HFFc6 (cell line): ENCODE data around the gene CFAP410. TPM values are rescaled to one million over a fixed set of nuclear protein-coding genes. Genes with fewer than 3 reads are reported as not detected.
A peak's percentile ranks its signal among the peaks of the same experiment; 100 is the strongest.

Experiments used
- DNase-seq: peaks from one replicate; pipeline ENCODE4 v3.0.0-alpha.2; 2018
- H3K27ac Mint-ChIP-seq: 2 replicates; pipeline ENCODE4 v1.8.0; 2020; ENCODE audit warnings: mild to moderate bottlenecking, mixed read lengths
- H3K27me3 Mint-ChIP-seq: 2 replicates; pipeline ENCODE4 v1.8.0; 2021; ENCODE audit warnings: mild to moderate bottlenecking, moderate library complexity, mixed read lengths; ENCODE audit not compliant: insufficient read depth
- H3K36me3 Mint-ChIP-seq: 2 replicates; pipeline ENCODE4 v1.8.0; 2021; ENCODE audit warnings: low read depth, mixed read lengths
- H3K4me1 Mint-ChIP-seq: 2 replicates; pipeline ENCODE4 v1.8.0; 2020; ENCODE audit warnings: low read depth, mixed read lengths
- H3K4me3 Mint-ChIP-seq: 2 replicates; pipeline ENCODE4 v1.8.0; 2020; ENCODE audit warnings: mild to moderate bottlenecking, moderate library complexity, mixed read lengths
- H3K9me3 Mint-ChIP-seq: 2 replicates; pipeline ENCODE4 v1.8.0; 2020; ENCODE audit warnings: mild to moderate bottlenecking, mixed read lengths
- total RNA-seq, 6 experiments: library from RNA; stranded (reverse); fragmentation: NEBNext Ultra II Directional; extraction: Animal tissue kit (Norgen Biotek cat#: 25700); gene quantifications; 2 replicates in 1 of 6; 3 replicates in 5 of 6; pipeline ENCODE4 v1.2.3, GENCODE V29; 2021
- TF ChIP-seq, protein P1 (sequence below): fragments of 200-600 bp; sonication (generic); IDR thresholded peaks from 2 replicates; pipeline ENCODE4 v1.5.0; 2021; ENCODE audit warnings: antibody characterized with exemption, mild to moderate bottlenecking

Gene CFAP410
- total RNA-seq, 6 experiments from 2014 or later, result 7.5 to 13.0 (median 9.7) TPM

DNA sequence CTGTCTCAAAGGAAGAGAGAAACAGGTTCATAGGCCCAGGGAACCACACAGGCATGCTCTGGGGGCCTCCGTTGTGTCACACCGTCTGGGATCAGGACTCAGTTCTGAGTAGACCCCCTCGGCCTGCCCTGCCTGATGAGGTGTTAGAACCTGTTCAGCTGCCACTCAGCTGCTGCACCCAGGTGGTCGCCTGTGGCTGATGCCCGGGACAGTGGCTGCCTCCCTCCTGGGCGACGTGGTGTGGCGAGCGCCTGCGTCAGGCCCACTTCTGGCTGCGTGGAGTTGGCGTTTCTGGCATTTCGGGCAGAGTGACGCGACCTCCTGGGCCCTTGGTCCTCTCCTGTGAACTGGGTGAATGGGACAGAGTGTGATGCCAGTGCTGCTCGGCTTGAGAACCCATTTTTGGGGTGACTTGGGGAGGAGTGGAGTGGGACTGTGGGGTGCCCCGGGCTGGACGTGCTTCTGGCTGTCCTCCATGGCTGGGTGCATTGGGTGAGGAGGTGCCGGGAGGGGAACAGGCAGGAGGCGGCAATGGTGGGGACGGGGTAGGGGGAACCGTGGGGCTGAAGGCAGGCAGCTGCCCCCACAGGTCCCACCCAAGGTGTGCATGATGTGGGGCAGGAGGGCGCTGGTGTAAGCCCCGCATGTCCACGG is 10.8 kb downstream of the CFAP410 start:
- Mint-ChIP-seq H3K27me3 (peaks cover 13% of the 10 kb centered on the region), H3K4me1 (peaks cover 4% of the 10 kb centered on the region; the same call in 1 of the 2 replicates), H3K27ac (no peak overlapping the region), H3K4me3 (no peak overlapping the region), H3K9me3 (no peaks in the 10 kb centered on the region), H3K36me3 (no peaks in the 10 kb centered on the region)
- DNase-seq, result no peak
- TF ChIP-seq, protein P1, sequence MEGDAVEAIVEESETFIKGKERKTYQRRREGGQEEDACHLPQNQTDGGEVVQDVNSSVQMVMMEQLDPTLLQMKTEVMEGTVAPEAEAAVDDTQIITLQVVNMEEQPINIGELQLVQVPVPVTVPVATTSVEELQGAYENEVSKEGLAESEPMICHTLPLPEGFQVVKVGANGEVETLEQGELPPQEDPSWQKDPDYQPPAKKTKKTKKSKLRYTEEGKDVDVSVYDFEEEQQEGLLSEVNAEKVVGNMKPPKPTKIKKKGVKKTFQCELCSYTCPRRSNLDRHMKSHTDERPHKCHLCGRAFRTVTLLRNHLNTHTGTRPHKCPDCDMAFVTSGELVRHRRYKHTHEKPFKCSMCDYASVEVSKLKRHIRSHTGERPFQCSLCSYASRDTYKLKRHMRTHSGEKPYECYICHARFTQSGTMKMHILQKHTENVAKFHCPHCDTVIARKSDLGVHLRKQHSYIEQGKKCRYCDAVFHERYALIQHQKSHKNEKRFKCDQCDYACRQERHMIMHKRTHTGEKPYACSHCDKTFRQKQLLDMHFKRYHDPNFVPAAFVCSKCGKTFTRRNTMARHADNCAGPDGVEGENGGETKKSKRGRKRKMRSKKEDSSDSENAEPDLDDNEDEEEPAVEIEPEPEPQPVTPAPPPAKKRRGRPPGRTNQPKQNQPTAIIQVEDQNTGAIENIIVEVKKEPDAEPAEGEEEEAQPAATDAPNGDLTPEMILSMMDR, result no peak

DNA sequence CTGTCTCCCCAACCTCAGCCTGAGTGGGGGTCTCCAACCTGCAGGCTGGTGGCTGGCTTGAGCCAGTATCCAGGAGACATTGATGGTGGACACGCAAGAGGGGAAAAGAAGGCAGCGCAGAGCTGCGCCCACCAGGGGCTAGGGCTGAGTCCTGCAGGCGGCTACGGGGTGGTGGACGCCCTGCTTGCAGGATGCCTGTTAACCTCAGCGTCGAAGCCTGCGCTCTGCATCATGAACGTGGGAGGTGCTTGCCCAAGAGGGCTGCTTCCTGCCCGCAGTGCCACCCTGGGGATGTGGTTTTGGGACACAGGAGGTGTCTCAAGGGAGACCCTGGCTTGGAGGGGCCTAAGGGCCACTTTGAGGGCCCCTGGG is 11.6 kb downstream of the CFAP410 start:
- TF ChIP-seq, protein P1, result no peak
- H3K36me3 Mint-ChIP-seq, result no peaks in the 10 kb centered on the region
- H3K27ac Mint-ChIP-seq, result no peak overlapping the region
- DNase-seq, result no peak
- H3K27me3 Mint-ChIP-seq, result peaks cover 13% of the 10 kb centered on the region
- no peak overlapping the region for H3K4me3 Mint-ChIP-seq
- H3K9me3 Mint-ChIP-seq, result no peaks in the 10 kb centered on the region
- H3K4me1 Mint-ChIP-seq, result peaks cover 4% of the 10 kb centered on the region; the same call in 1 of the 2 replicates

DNA sequence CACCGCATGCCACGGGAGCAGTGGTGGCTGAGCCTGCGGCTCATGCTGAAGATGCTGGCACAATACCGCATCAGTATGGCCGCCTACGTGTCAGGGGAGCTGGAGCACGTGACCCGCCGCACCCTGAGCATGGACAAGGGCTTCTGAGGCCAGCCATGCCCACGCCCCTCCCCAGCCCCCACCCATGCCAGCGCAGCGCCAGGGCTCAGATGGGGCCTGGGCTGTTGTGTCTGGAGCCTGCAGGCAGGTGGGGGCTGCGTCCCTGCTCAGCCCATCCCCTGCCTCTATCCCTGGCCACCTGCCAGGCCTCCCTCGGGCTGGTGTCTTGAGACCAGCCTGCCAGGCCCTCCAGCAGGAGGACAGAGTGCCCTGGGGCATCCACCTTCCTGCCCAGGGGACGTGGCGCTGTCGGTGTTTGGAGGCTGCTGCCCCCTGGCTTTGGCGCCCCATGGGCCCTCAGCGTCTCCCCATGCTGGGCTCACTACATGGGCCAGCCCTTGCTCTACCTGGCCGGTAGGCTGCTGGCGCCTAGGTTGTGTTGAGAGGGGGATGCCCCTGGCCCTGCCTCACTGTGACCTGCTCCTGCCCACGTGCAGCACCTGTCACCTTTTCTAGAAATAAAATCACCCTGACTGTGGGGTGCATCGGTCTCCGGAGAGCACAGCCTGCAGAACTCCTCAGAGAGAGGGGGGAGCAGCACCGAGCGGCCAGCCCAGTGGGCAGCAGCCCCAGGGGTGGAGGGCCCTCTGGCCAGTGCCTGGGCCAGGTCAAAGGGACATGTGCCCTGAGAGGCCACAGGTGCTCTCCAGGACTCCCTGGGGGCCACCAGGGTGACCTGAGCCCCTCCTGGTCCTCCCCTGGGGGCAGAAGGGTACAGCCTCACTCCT is 12.2 kb downstream of the CFAP410 start:
- no peak for DNase-seq
- TF ChIP-seq, protein P1, result peak; percentile 33; the same call in 1 of the 2 replicates
- no peaks in the 10 kb centered on the region for H3K36me3 Mint-ChIP-seq
- H3K4me1 Mint-ChIP-seq, result peaks cover 2% of the 10 kb centered on the region; the same call in 1 of the 2 replicates
- peaks cover 12% of the 10 kb centered on the region for H3K27me3 Mint-ChIP-seq
- no peak overlapping the region for H3K27ac Mint-ChIP-seq
- no peak overlapping the region for H3K4me3 Mint-ChIP-seq
- no peaks in the 10 kb centered on the region for H3K9me3 Mint-ChIP-seq

DNA sequence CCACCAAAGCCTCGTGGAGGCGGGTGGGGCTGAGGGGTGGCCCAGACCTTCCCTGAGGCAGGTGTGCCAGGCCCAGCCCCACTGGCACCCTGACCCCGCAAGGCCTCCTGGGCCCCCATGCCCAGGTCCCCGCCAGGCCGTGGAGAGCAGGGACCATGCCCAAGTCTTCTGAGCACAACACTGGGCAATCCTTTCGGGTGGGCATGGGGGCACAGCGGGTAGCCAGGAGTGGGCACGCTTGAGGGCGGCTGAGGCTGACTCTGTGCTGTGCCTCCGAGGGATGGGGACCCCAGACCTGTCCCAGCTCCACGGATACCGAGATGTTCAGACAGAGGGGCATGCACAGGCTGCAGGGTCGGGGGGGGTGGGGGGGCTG is 12.9 kb downstream of the CFAP410 start:
- Mint-ChIP-seq H3K27ac (no peak overlapping the region), H3K27me3 (peaks cover 11% of the 10 kb centered on the region; the same call in 1 of the 2 replicates), H3K9me3 (no peaks in the 10 kb centered on the region), H3K36me3 (no peaks in the 10 kb centered on the region), H3K4me1 (no peaks in the 10 kb centered on the region), H3K4me3 (no peak overlapping the region)
- DNase-seq, result no peak
- TF ChIP-seq, protein P1, result no peak

DNA sequence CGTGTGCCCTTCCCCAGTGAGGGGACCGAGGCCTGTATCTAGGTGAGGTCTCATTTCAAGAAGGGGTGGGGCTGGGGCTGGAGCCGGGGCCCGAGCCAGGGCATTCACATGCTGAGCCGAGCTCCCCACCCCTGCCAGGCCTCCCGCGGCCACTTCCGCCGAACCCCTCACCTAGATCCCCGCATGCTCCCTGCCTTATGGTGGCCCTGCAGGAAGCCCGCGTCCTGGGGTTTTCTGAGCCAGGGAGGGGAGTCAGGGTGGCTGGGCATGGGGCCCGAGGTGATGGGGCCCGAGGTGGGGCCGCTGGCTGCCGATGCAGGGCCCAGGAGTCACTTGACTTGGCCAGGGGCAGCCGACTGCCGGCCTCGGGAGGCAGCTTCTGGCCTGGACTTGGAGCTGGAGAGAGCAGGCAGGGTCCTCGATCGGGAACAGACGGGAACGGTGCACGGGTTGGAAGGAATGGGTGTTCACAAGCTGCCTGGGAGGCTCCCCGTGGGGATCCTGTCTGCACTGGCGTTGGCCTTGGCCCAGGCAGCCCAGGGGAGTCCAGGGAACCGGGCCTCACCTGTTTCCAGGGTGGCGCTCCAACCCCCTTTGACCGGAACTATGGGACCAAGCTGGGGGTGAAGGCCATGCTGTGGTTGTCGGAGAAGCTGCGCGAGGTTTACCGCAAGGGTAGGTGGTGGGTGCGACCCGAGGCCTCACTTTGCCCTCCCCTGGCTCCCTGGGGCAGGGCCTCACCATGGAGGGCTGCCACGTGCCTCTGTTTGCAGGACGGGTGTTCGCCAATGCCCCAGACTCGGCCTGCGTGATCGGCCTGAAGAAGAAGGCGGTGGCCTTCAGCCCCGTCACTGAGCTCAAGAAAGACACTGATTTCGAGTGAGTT is 13.6 kb downstream of the CFAP410 start:
- TF ChIP-seq, protein P1, result no peak
- no peak overlapping the region for H3K4me3 Mint-ChIP-seq
- no peaks in the 10 kb centered on the region for H3K36me3 Mint-ChIP-seq
- no peaks in the 10 kb centered on the region for H3K4me1 Mint-ChIP-seq
- H3K9me3 Mint-ChIP-seq, result no peaks in the 10 kb centered on the region
- no peak overlapping the region for H3K27ac Mint-ChIP-seq
- H3K27me3 Mint-ChIP-seq, result peaks cover 9% of the 10 kb centered on the region; the same call in 1 of the 2 replicates
- no peak for DNase-seq
